CD14-positive monocyte (primary cell): ENCODE results near the gene PIGBOS1. TPM values are rescaled to one million over a fixed set of nuclear protein-coding genes. Genes with fewer than 3 reads are reported as not detected.

ENCODE experiments used
- DNase-seq, 3 donors: peaks; one replicate each; pipeline ENCODE4 v3.0.0-alpha.2; 2011 to 2022
- H2AFZ ChIP-seq: 2 replicates; pipeline ENCODE4 v1.6.0; 2012; ENCODE audit warnings: mild to moderate bottlenecking, low read depth, low read length, inconsistent platforms; ENCODE audit not compliant: insufficient read depth, poor library complexity, severe bottlenecking
- H3K27ac ChIP-seq, 2 donors: 1 replicate in 1 of 2; 2 replicates in 1 of 2; pipeline ENCODE4 v1.5.1; 2012 to 2013; ENCODE audit warnings: low read length in 2 of 2, control low read depth in 1 of 2, inconsistent platforms in 1 of 2, low read depth in 1 of 2, mild to moderate bottlenecking in 1 of 2
- H3K27me3 ChIP-seq, 2 donors: one replicate each; pipeline versions ENCODE4 v1.6.0 to v1.6.1; 2011 to 2013; ENCODE audit warnings: low read length in 2 of 2; ENCODE audit not compliant: control insufficient read depth in 2 of 2, insufficient read depth in 2 of 2
- H3K36me3 ChIP-seq, 2 donors: replicated peaks in 1 of 2; 1 replicate in 1 of 2; 2 replicates in 1 of 2; pipeline versions ENCODE4 v1.5.1 to v1.6.1; 2012 to 2013; ENCODE audit warnings: low read length in 2 of 2, control low read depth in 1 of 2, inconsistent platforms in 1 of 2, mild to moderate bottlenecking in 1 of 2; ENCODE audit not compliant: insufficient read depth in 2 of 2, control insufficient read depth in 1 of 2
- H3K4me1 ChIP-seq, 2 donors: 1 replicate in 1 of 2; 2 replicates in 1 of 2; pipeline versions ENCODE4 v1.5.1 to v1.6.1; 2012 to 2013; ENCODE audit warnings: low read length in 2 of 2, control low read depth in 1 of 2, inconsistent platforms in 1 of 2, mild to moderate bottlenecking in 1 of 2, moderate library complexity in 1 of 2; ENCODE audit not compliant: insufficient read depth in 2 of 2, control insufficient read depth in 1 of 2
- H3K4me2 ChIP-seq: replicated peaks from 2 replicates; pipeline ENCODE3; 2012; ENCODE audit warnings: low read length, moderate library complexity, mild to moderate bottlenecking; ENCODE audit not compliant: poor library complexity, severe bottlenecking; ENCODE audit errors: extremely low read depth
- H3K4me3 ChIP-seq, 3 experiments: fragments of 200-600 bp in 1 of 3; sonication (generic) in 1 of 3; replicated peaks in 1 of 3; 1 replicate in 2 of 3; 2 replicates in 1 of 3; pipeline ENCODE4 v1.5.1; 2011 to 2013; ENCODE audit warnings: low read length in 3 of 3, mild to moderate bottlenecking in 3 of 3, control low read depth in 2 of 3, low read depth in 2 of 3, inconsistent platforms in 1 of 3, moderate library complexity in 1 of 3
- H3K79me2 ChIP-seq: 2 replicates; pipeline ENCODE4 v1.6.0; 2012; ENCODE audit warnings: mild to moderate bottlenecking, control low read depth, inconsistent platforms, low read length, moderate library complexity; ENCODE audit not compliant: insufficient read depth
- H3K9ac ChIP-seq: 2 replicates; pipeline ENCODE4 v1.6.0; 2017; ENCODE audit warnings: low read length, mild to moderate bottlenecking; ENCODE audit not compliant: insufficient read depth, poor library complexity, severe bottlenecking
- H3K9me3 ChIP-seq, 2 donors: replicated peaks in 1 of 2; 1 replicate in 1 of 2; 2 replicates in 1 of 2; pipeline versions ENCODE4 v1.5.1 to v1.6.1; 2012 to 2013; ENCODE audit warnings: low read length in 2 of 2, control low read depth in 1 of 2; ENCODE audit not compliant: control insufficient read depth in 1 of 2, insufficient read depth in 1 of 2
- H4K20me1 ChIP-seq: 2 replicates; pipeline ENCODE4 v1.6.0; 2012; ENCODE audit warnings: mild to moderate bottlenecking, low read length, control low read depth, moderate library complexity; ENCODE audit not compliant: insufficient read depth
- H3K27ac Mint-ChIP-seq, 7 donors: one replicate each; pipeline ENCODE4 v1.8.0; 2020; ENCODE audit warnings: mild to moderate bottlenecking in 7 of 7, mixed read lengths in 7 of 7, moderate library complexity in 6 of 7, inconsistent platforms in 2 of 7
- H3K27me3 Mint-ChIP-seq, 3 donors: one replicate each; pipeline ENCODE4 v1.8.0; 2021 to 2022; ENCODE audit warnings: low read depth in 3 of 3, mild to moderate bottlenecking in 3 of 3, mixed read lengths in 3 of 3, moderate library complexity in 3 of 3, inconsistent platforms in 1 of 3
- H3K36me3 Mint-ChIP-seq, 2 donors: one replicate each; pipeline ENCODE4 v1.8.0; 2020; ENCODE audit warnings: mixed read lengths in 2 of 2, inconsistent platforms in 1 of 2, mild to moderate bottlenecking in 1 of 2
- H3K4me1 Mint-ChIP-seq: one replicate; pipeline ENCODE4 v1.8.0; 2020; ENCODE audit warnings: mild to moderate bottlenecking, mixed read lengths
- H3K4me3 Mint-ChIP-seq, 2 donors: one replicate each; pipeline ENCODE4 v1.8.0; 2020; ENCODE audit warnings: mild to moderate bottlenecking in 2 of 2, mixed read lengths in 2 of 2, moderate library complexity in 1 of 2
- H3K9me3 Mint-ChIP-seq, 7 donors: one replicate each; pipeline ENCODE4 v1.8.0; 2020 to 2022; ENCODE audit warnings: mixed read lengths in 7 of 7, mild to moderate bottlenecking in 6 of 7, moderate library complexity in 6 of 7, inconsistent platforms in 2 of 7
- WGBS: methylation state at CpG from one replicate; pipeline ENCODE4 v1.1.5; 2013; ENCODE audit warnings: missing lambda C conversion rate; ENCODE audit not compliant: insufficient coverage; 5-methylcytosine and 5-hydroxymethylcytosine counted together
- intact Hi-C, 2 donors: fragments of 100-400 bp; cut with micrococcal nuclease; formaldehyde crosslinking; loops; one replicate each; pipeline versions ENCODE4 v1.15.0 to v1.15.1; 2023
- polyA plus RNA-seq, 3 donors: library from polyadenylated mRNA; depleted of rRNA in 1 of 3; unstranded in 2 of 3; stranded (reverse) in 1 of 3; fragments of 300-500 nt in 2 of 3; fragments of >200 nt in 1 of 3; fragmentation: Illumina TruSeq in 2 of 3; gene quantifications; 1 replicate in 2 of 3; 2 replicates in 1 of 3; pipeline ENCODE4 v1.2.3, GENCODE V29; 2012 to 2021
- TF ChIP-seq, protein P1 (sequence below): fragments of 200-600 bp; IDR thresholded peaks from one replicate; pipeline ENCODE4 v1.8.0; 2022; ENCODE audit warnings: antibody characterized with exemption, mild to moderate bottlenecking

The PIGBOS1 gene
- polyA plus RNA-seq, 3 donors, result 29.4 to 69.7 (median 67.3) TPM

DNA sequence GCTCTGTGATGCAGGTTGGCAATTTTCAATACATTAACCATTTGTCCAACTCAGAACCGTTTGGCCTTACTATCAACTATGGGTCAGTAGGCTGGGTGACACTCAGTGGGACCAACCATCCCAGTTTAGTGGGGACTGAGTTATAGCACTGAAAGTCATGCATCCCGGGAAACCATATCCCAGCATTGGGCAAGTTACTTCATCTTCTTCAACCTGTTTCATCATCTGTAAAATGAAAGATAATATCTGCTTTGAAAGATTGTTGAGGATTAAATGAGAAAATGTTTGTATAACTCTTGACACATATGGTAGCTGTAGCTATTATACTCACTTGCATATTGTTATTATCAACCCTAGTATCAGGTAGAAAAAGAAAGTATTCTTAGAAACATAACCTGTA is 41.2 kb downstream of the PIGBOS1 start:
- peaks cover 85% of the 10 kb centered on the region for H3K4me1 Mint-ChIP-seq
- intact Hi-C loops, result no loop called here
- H3K79me2 ChIP-seq, result peaks cover 98% of the 10 kb centered on the region
- H3K4me3 Mint-ChIP-seq, result no peak overlapping the region
- WGBS, result no CpG with 5 or more reads among the region's 2 CpGs
- H3K27me3 Mint-ChIP-seq, result no peaks in the 10 kb centered on the region
- H4K20me1 ChIP-seq, result peaks cover 31% of the 10 kb centered on the region
- H3K4me3 ChIP-seq, result peak overlapping the region in 1 of 3 experiments; percentile 6
- peak overlapping the region; percentile 90 to 97 (median 91) for H3K27ac Mint-ChIP-seq
- no peaks in the 10 kb centered on the region for H3K9me3 ChIP-seq
- TF ChIP-seq, protein P1, sequence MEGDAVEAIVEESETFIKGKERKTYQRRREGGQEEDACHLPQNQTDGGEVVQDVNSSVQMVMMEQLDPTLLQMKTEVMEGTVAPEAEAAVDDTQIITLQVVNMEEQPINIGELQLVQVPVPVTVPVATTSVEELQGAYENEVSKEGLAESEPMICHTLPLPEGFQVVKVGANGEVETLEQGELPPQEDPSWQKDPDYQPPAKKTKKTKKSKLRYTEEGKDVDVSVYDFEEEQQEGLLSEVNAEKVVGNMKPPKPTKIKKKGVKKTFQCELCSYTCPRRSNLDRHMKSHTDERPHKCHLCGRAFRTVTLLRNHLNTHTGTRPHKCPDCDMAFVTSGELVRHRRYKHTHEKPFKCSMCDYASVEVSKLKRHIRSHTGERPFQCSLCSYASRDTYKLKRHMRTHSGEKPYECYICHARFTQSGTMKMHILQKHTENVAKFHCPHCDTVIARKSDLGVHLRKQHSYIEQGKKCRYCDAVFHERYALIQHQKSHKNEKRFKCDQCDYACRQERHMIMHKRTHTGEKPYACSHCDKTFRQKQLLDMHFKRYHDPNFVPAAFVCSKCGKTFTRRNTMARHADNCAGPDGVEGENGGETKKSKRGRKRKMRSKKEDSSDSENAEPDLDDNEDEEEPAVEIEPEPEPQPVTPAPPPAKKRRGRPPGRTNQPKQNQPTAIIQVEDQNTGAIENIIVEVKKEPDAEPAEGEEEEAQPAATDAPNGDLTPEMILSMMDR, result no peak
- peaks cover 74 to 88% of the 10 kb centered on the region in 2 donors for H3K4me1 ChIP-seq
- peak overlapping the region; percentile 76 to 77 for H3K27ac ChIP-seq
- peaks cover 0 to 1% (median 0%) of the 10 kb centered on the region in 7 donors for H3K9me3 Mint-ChIP-seq
- no peak for DNase-seq
- H3K9ac ChIP-seq, result no peak overlapping the region
- peaks cover 0 to 3% of the 10 kb centered on the region in 2 donors for H3K36me3 ChIP-seq
- H3K4me2 ChIP-seq, result peak overlapping the region; percentile 4
- no peaks in the 10 kb centered on the region for H3K27me3 ChIP-seq
- no peak overlapping the region for H2AFZ ChIP-seq
- H3K36me3 Mint-ChIP-seq, result peaks cover 27 to 33% of the 10 kb centered on the region in 2 donors

DNA sequence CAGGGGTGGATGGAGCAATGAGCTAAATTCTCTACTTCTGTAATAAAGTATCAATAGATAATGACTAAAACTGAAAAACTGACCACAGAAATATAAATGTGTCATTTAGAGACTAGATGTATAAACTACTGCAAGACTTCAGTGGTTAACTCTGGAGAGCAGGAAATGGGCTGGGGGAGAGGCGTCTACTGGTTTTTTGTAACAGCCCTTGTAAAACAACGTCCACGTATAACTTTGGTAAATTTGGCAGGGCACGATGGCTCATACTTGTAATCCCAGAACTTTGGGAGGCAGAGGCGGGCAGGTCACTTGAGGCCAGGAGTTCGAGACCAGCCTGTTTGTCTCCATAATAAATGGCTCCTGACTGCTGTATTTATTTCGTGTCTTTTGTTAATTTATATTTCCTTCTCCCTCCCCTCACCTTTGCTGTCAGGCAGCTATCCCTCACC is 41.8 kb downstream of the PIGBOS1 start:
- Mint-ChIP-seq H3K4me1 (peaks cover 80% of the 10 kb centered on the region), H3K36me3 (peaks cover 29 to 36% of the 10 kb centered on the region in 2 donors), H3K4me3 (no peak overlapping the region), H3K27me3 (no peaks in the 10 kb centered on the region), H3K27ac (peak overlapping the region; percentile 90 to 97 (median 91)), H3K9me3 (peaks cover 0 to 2% (median 0%) of the 10 kb centered on the region in 7 donors)
- TF ChIP-seq, protein P1, result no peak
- Histone ChIP-seq H3K4me3 (peak overlapping the region in 1 of 3 experiments; percentile 6), H4K20me1 (peaks cover 28% of the 10 kb centered on the region), H3K4me2 (peak overlapping the region; percentile 12), H3K4me1 (peaks cover 68 to 82% of the 10 kb centered on the region in 2 donors), H3K9ac (no peak overlapping the region), H3K9me3 (no peaks in the 10 kb centered on the region), H3K36me3 (peaks cover 0 to 3% of the 10 kb centered on the region in 2 donors), H3K27me3 (no peaks in the 10 kb centered on the region), H3K79me2 (peaks cover 100% of the 10 kb centered on the region), H3K27ac (peak overlapping the region; percentile 76 to 77), H2AFZ (no peak overlapping the region)
- WGBS, result 0% methylated on average over 5 of the region's 7 CpGs
- intact Hi-C loops, result no loop called here
- DNase-seq, result peak; percentile 55 to 64 (median 63)
